GM12892 (cell line): ENCODE measurements around the gene GPR107.

ENCODE experiments used
- POLR2A ChIP-seq: IDR thresholded peaks from 2 replicates; pipeline ENCODE4 v1.6.1; 2011; ENCODE audit warnings: low read depth, low read length, control low read depth
- POLR2AphosphoS5 ChIP-seq: IDR thresholded peaks from 2 replicates; pipeline ENCODE4 v1.6.1; 2011; ENCODE audit warnings: low read depth, low read length, control low read depth
- TAF1 ChIP-seq: IDR thresholded peaks from 2 replicates; pipeline ENCODE4 v1.6.1; 2011; ENCODE audit warnings: low read depth, mild to moderate bottlenecking, control low read depth, low read length, borderline replicate concordance

DNA sequence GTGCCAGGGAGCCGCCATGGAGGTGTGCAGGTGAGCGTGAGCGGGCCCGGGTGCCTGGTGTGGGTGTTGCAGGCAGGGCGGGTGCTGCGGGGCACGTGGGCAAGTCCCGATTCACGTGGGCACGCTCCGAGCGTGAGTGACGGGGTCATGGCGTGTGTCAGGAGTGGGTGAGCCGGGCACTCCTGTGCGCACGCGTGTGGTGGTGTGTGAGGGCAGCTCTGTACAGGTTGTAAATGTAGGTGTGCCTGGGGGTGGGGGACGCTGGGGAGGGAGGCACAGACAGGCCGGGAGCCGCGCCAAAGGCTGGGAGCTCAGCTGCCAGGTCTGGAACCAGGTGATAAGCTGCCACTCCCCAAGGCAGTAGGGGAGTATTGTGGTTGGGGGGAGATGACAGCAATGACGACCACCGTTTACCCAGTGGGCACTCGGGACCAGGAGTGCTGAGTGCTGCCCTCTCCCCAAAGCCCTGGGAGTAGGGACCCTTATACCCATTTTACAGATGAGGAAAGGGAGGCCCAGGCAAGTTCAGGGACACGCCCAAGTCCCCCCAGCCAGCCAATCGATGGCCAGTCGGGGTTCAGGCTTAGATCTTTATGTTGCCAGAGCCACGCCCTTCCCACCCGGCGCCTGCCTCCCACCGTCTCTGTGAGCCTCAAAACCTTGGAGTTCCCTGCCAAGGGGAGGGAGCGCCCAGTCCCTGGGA is 128.1 kb downstream of the GPR107 start:
- TF ChIP-seq POLR2AphosphoS5 (no peak), POLR2A (no peak), TAF1 (no peak)
